ENCODE results near the gene VEZF1. TPM values are rescaled to one million over a fixed set of nuclear protein-coding genes. Genes with fewer than 3 reads are reported as not detected.

Gene VEZF1
- total and polyA plus RNA-seq, 4 donors, result 21.2 to 59.8 (median 42.5) TPM

DNA sequence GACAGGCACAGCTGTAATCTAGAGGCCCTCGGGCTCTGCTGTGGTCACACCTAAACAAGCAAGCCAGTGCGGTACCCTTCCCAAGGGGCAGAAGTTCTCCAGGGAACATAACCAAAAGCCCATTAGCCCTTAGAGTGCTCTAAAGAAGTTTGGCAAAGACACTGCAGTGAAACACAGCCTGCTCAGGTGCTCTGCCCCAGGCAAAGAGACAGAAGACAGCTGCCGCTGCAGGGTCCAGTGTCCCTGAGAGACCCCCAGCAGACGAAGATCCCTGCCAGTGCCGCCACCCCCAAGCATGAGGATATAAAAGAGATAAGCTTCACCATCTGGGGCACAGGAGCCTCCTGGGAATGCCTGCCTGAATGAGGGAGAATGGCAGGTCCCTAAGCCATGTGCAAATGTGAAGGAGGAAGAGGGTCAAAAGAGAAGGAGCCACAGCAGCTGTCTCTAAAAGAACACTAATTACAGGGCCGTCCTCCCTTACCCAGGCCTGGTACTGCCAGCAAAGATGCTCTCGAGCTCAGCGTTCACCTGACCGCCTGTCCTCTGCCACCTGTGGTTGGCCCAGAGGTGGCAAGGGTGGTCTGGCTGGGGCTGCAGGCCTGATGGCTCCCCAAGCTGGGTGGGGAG, 62.6 kb downstream of the VEZF1 start:
- intact Hi-C loops (cut with DNase I), result no loop called here
- Histone ChIP-seq H3K27ac (ENCODE audit: low read depth in 1 of 2, low read length in 2 of 2) (no peak overlapping the region), H3K27me3 (ENCODE audit: control insufficient read depth in 1 of 2, insufficient read depth in 2 of 2, low read length in 1 of 2) (no peaks in the 10 kb centered on the region), H3K4me1 (ENCODE audit: control insufficient read depth in 1 of 2, insufficient read depth in 2 of 2, low read length in 2 of 2) (peaks cover 2 to 3% of the 10 kb centered on the region in 2 donors), H3K4me3 (ENCODE audit: low read length in 2 of 2) (no peak overlapping the region), H3K36me3 (ENCODE audit: control insufficient read depth in 1 of 2, insufficient read depth in 2 of 2, low read length in 1 of 2) (no peaks in the 10 kb centered on the region), H3K9me3 (ENCODE audit: control insufficient read depth, low read length) (no peaks in the 10 kb centered on the region)
- WGBS, 2 donors, result 74 to 87% methylated on average over 9 of the region's 9 CpGs
- no peak for DNase-seq
- ATAC-seq (ENCODE audit: low FRiP score), result no peak

DNA sequence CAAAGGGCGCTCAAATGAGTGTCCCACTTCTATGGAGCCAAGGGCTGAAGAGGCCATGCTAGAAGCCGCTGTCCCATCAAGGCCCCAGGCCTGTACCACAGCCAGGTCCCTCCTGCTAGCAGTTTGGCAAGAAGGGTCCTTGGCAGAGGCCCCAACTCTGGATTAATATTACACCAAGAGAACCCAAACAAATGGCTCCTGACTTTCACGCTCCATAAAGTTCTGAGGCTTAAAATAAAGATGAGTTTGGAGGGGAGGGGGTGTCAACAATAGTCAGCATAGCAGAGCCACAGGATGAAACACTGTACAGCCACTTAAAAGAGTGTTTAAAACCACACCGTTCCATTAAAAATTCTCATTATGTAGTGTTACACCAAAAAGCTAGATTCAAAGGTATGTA, 63.4 kb downstream of the VEZF1 start:
- H3K9me3 ChIP-seq (ENCODE audit: control insufficient read depth, low read length), result no peaks in the 10 kb centered on the region
- H3K27me3 ChIP-seq (ENCODE audit: control insufficient read depth in 1 of 2, insufficient read depth in 2 of 2, low read length in 1 of 2), result no peaks in the 10 kb centered on the region
- no peak for ATAC-seq (ENCODE audit: low FRiP score)
- H3K36me3 ChIP-seq (ENCODE audit: control insufficient read depth in 1 of 2, insufficient read depth in 2 of 2, low read length in 1 of 2), result no peaks in the 10 kb centered on the region
- peaks cover 2 to 6% of the 10 kb centered on the region in 2 donors for H3K4me1 ChIP-seq (ENCODE audit: control insufficient read depth in 1 of 2, insufficient read depth in 2 of 2, low read length in 2 of 2)
- H3K4me3 ChIP-seq (ENCODE audit: low read length in 2 of 2), result no peak overlapping the region
- no peak for DNase-seq
- WGBS, 2 donors, result 55 to 70% methylated on average over 4 of the region's 4 CpGs
- intact Hi-C loops (cut with DNase I), result no loop called here
- H3K27ac ChIP-seq (ENCODE audit: low read depth in 1 of 2, low read length in 2 of 2), result no peak overlapping the region

Other genes starting within 250 kb of the VEZF1 start
- not detected for gene CCDC182, start 243.0 kb downstream of the VEZF1 start, total RNA-seq
- not detected for gene CCDC182, start 243.0 kb downstream of the VEZF1 start, polyA plus RNA-seq
- 10 to 100 TPM; 21.6 to 22.8 TPM for gene MRPS23, start 138.2 kb downstream of the VEZF1 start, total RNA-seq
- 10 to 100 TPM; 22.5 to 39.9 TPM for gene MRPS23, start 138.2 kb downstream of the VEZF1 start, polyA plus RNA-seq
- gene CUEDC1, start 32.8 kb downstream of the VEZF1 start, total RNA-seq, result 10 to 100 TPM; 42.9 to 43.6 TPM
- gene CUEDC1, start 32.8 kb downstream of the VEZF1 start, polyA plus RNA-seq, result 10 to 100 TPM; 25.4 to 26.7 TPM
- gene SRSF1, start 19.0 kb upstream of the VEZF1 start, total RNA-seq, result 100 to 1,000 TPM; 138 to 147 TPM
- 100 to 1,000 TPM in 1 of 2 donors, 10 to 100 TPM in 1; 84.5 to 102 TPM for gene SRSF1, start 19.0 kb upstream of the VEZF1 start, polyA plus RNA-seq
- gene DYNLL2, start 95.2 kb upstream of the VEZF1 start, total RNA-seq, result 10 to 100 TPM; 29.3 to 35.7 TPM
- 10 to 100 TPM; 17.5 to 56.0 TPM for gene DYNLL2, start 95.2 kb upstream of the VEZF1 start, polyA plus RNA-seq
- not detected for gene OR4D1, start 160.1 kb upstream of the VEZF1 start, total RNA-seq
- not detected for gene OR4D1, start 160.1 kb upstream of the VEZF1 start, polyA plus RNA-seq
- not detected for gene OR4D2, start 178.7 kb upstream of the VEZF1 start, total RNA-seq
- not detected for gene OR4D2, start 178.7 kb upstream of the VEZF1 start, polyA plus RNA-seq
- gene EPX, start 204.5 kb upstream of the VEZF1 start, total RNA-seq, result not detected
- not detected for gene EPX, start 204.5 kb upstream of the VEZF1 start, polyA plus RNA-seq
- gene MKS1, start 231.0 kb upstream of the VEZF1 start, total RNA-seq, result 10 to 100 TPM; 10.1 to 13.3 TPM
- gene MKS1, start 231.0 kb upstream of the VEZF1 start, polyA plus RNA-seq, result 10 to 100 TPM in 1 of 2 donors, 1 to 10 TPM in 1; 4.3 to 13.8 TPM